B cell (primary cell): ENCODE results near the gene EEF1A1. TPM values are rescaled to one million over a fixed set of nuclear protein-coding genes. Genes with fewer than 3 reads are reported as not detected.

Experiments
- ATAC-seq: fragments of 200-7000 bp; cut with Tn5 transposase; one replicate; pipeline ENCODE4 v1.10.0; 2021; ENCODE audit warnings: low read depth, mild to moderate bottlenecking, moderate number of reproducible peaks, moderate library complexity
- CTCF ChIA-PET: fragments of 350-600 bp; sonication (Branson Sonifier 250); formaldehyde crosslinking; loops from one replicate; lab custom pipeline; 2021; ENCODE audit warnings: antibody characterized with exemption, inconsistent platforms; lab: Charles Lee
- POLR2A ChIA-PET: fragments of 350-600 bp; sonication (Branson Sonifier 250); formaldehyde crosslinking; loops from one replicate; lab custom pipeline; 2021; ENCODE audit warnings: antibody characterized with exemption; lab: Charles Lee
- DNase-seq: peaks from one replicate; pipeline ENCODE4 v3.0.0; 2013
- H2AFZ ChIP-seq: 2 replicates; pipeline ENCODE4 v1.6.1; 2012; ENCODE audit warnings: mild to moderate bottlenecking, low read depth, low read length; ENCODE audit not compliant: insufficient read depth, poor library complexity, severe bottlenecking
- H3K27ac ChIP-seq, 2 donors: 1 replicate in 1 of 2; 2 replicates in 1 of 2; pipeline ENCODE4 v1.5.1; 2012 to 2013; ENCODE audit warnings: low read length in 2 of 2, mild to moderate bottlenecking in 2 of 2, moderate library complexity in 1 of 2
- H3K27me3 ChIP-seq, 4 experiments: fragments of 200-600 bp in 1 of 4; sonication (generic) in 1 of 4; replicated peaks in 1 of 4; 1 replicate in 2 of 4; 2 replicates in 2 of 4; pipeline versions ENCODE4 v1.6.1 to v1.7.0; 2013 to 2016; ENCODE audit warnings: low read length in 3 of 4, mild to moderate bottlenecking in 2 of 4, mixed read lengths in 1 of 4, moderate library complexity in 1 of 4; ENCODE audit not compliant: insufficient read depth in 4 of 4, control insufficient read depth in 3 of 4; ENCODE audit errors: control extremely low read depth in 1 of 4
- H3K36me3 ChIP-seq, 2 experiments: replicated peaks in 1 of 2; 1 replicate in 1 of 2; 2 replicates in 1 of 2; pipeline versions ENCODE4 v1.6.1 to v1.7.1; 2013; ENCODE audit warnings: low read length in 1 of 2; ENCODE audit not compliant: insufficient read depth in 2 of 2, control insufficient read depth in 1 of 2; ENCODE audit errors: control extremely low read depth in 1 of 2, extremely low read depth in 1 of 2
- H3K4me1 ChIP-seq, 2 donors: fragments of 200-600 bp in 1 of 2; sonication (generic) in 1 of 2; 1 replicate in 1 of 2; 2 replicates in 1 of 2; pipeline versions ENCODE4 v1.5.1 to v1.6.1; 2013 to 2017; ENCODE audit warnings: low read length in 2 of 2; ENCODE audit not compliant: control insufficient read depth in 2 of 2, insufficient read depth in 2 of 2
- H3K4me2 ChIP-seq: replicated peaks from 2 replicates; pipeline ENCODE3; 2012; ENCODE audit warnings: mild to moderate bottlenecking, low read depth, low read length; ENCODE audit not compliant: poor library complexity, severe bottlenecking
- H3K4me3 ChIP-seq, 5 experiments: fragments of 200-600 bp in 1 of 5; sonication (generic) in 1 of 5; 1 replicate in 3 of 5; 2 replicates in 2 of 5; pipeline versions ENCODE4 v1.5.1 to v1.7.0; 2011 to 2016; ENCODE audit warnings: low read length in 4 of 5, mild to moderate bottlenecking in 4 of 5, low read depth in 2 of 5, control low read depth in 1 of 5, moderate library complexity in 1 of 5; ENCODE audit not compliant: insufficient read depth in 1 of 5; ENCODE audit errors: control extremely low read depth in 1 of 5, extremely low read depth in 1 of 5
- H3K79me2 ChIP-seq: fragments of 200-600 bp; sonication (generic); one replicate; pipeline ENCODE4 v1.6.0; 2016; ENCODE audit warnings: low read length; ENCODE audit not compliant: control insufficient read depth, insufficient read depth
- H3K9ac ChIP-seq: fragments of 200-600 bp; sonication (generic); 2 replicates; pipeline ENCODE4 v1.6.1; 2017; ENCODE audit warnings: mild to moderate bottlenecking, low read length, moderate library complexity
- H3K9me3 ChIP-seq, 3 donors: one replicate each; pipeline versions ENCODE4 v1.6.1 to v1.7.1; 2013; ENCODE audit warnings: low read length in 2 of 3; ENCODE audit not compliant: control insufficient read depth in 2 of 3, insufficient read depth in 1 of 3; ENCODE audit errors: control extremely low read depth in 1 of 3
- H4K20me1 ChIP-seq: 2 replicates; pipeline ENCODE4 v1.6.0; 2012; ENCODE audit warnings: mild to moderate bottlenecking, low read length; ENCODE audit not compliant: insufficient read depth, control insufficient read depth, poor library complexity, severe bottlenecking
- H3K27ac Mint-ChIP-seq: one replicate; pipeline ENCODE4 v1.8.0; 2021; ENCODE audit warnings: mixed read lengths
- H3K27me3 Mint-ChIP-seq: one replicate; pipeline ENCODE4 v1.8.0; 2021; ENCODE audit warnings: mixed read lengths
- H3K4me1 Mint-ChIP-seq: one replicate; pipeline ENCODE4 v1.8.0; 2021; ENCODE audit warnings: mixed read lengths
- H3K4me3 Mint-ChIP-seq: one replicate; pipeline ENCODE4 v1.8.0; 2021; ENCODE audit warnings: mixed read lengths
- H3K9me3 Mint-ChIP-seq: one replicate; pipeline ENCODE4 v1.8.0; 2022; ENCODE audit warnings: mixed read lengths; ENCODE audit not compliant: insufficient read depth
- EZH2 ChIP-seq: IDR thresholded peaks from 2 replicates; pipeline ENCODE4 v1.6.1; 2012; ENCODE audit warnings: borderline replicate concordance, low read depth, mild to moderate bottlenecking, moderate library complexity, low read length; ENCODE audit not compliant: insufficient read depth, poor library complexity, severe bottlenecking
- WGBS: methylation state at CpG from one replicate; pipeline ENCODE4 v1.1.5; 2013; ENCODE audit warnings: missing lambda C conversion rate; ENCODE audit not compliant: insufficient coverage; 5-methylcytosine and 5-hydroxymethylcytosine counted together
- intact Hi-C: fragments of 100-400 bp; cut with micrococcal nuclease; formaldehyde crosslinking; loops from one replicate; pipeline ENCODE4 v1.10.0; 2022
- polyA plus RNA-seq: library from polyadenylated mRNA; depleted of rRNA; stranded (reverse); fragments of >200 nt; gene quantifications from 2 replicates; pipeline ENCODE4 v1.2.3, GENCODE V29; 2012
- total RNA-seq, 2 donors: library from RNA; stranded (reverse); fragments of 120-200 nt in 1 of 2; gene quantifications; 1 replicate in 1 of 2; 2 replicates in 1 of 2; pipeline versions ENCODE4 v1.2.3 to v1.2.4, GENCODE V29; 2013 to 2022
- TF ChIP-seq, protein P1 (sequence below): fragments of 200-600 bp; IDR thresholded peaks from one replicate; pipeline ENCODE4 v1.8.0; 2022; ENCODE audit warnings: antibody characterized with exemption, mild to moderate bottlenecking

The EEF1A1 gene
- total and polyA plus RNA-seq, 2 donors (not counting 1 experiment from before 2014, with no cell fraction given): 9,671 to 12,769 TPM

DNA sequence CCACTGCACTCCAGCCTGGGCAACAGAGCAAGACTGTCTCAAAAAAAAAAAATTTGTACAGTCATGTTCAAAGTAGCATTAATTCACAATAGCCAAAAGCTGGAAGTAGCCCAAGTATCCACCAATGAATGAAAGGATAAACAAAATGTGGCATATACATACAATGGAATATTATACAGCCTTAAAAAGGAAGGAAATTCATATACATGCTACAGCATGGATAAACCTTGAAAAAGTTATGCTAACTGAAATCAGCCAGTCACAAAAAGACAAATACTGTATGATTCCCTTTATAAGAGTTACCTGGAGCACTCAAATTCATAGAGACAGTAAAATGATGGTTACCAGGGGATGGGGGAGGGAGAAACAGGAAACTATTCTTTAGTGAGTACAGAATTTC is 15.7 kb downstream of the EEF1A1 start:
- ChIA-PET CTCF (no interaction called here), POLR2A (no interaction called here)
- Histone ChIP-seq H3K4me1 (no peaks in the 10 kb centered on the region), H3K36me3 (peaks cover 5 to 25% of the 10 kb centered on the region in 2 experiments), H3K79me2 (no peaks in the 10 kb centered on the region), H3K27ac (no peak overlapping the region), H3K9me3 (peaks cover 0 to 3% (median 3%) of the 10 kb centered on the region in 3 donors), H3K4me2 (no peak overlapping the region), H3K27me3 (no peaks in the 10 kb centered on the region), H3K9ac (no peak overlapping the region), H2AFZ (no peak overlapping the region), H4K20me1 (no peaks in the 10 kb centered on the region), H3K4me3 (no peak overlapping the region)
- no peak for ATAC-seq
- intact Hi-C loops: no loop called here
- Mint-ChIP-seq H3K27me3 (no peaks in the 10 kb centered on the region), H3K4me1 (peaks cover 6% of the 10 kb centered on the region), H3K27ac (no peak overlapping the region), H3K4me3 (no peak overlapping the region), H3K9me3 (no peaks in the 10 kb centered on the region)
- DNase-seq: no peak
- TF ChIP-seq EZH2: no peak
- TF ChIP-seq, protein P1, sequence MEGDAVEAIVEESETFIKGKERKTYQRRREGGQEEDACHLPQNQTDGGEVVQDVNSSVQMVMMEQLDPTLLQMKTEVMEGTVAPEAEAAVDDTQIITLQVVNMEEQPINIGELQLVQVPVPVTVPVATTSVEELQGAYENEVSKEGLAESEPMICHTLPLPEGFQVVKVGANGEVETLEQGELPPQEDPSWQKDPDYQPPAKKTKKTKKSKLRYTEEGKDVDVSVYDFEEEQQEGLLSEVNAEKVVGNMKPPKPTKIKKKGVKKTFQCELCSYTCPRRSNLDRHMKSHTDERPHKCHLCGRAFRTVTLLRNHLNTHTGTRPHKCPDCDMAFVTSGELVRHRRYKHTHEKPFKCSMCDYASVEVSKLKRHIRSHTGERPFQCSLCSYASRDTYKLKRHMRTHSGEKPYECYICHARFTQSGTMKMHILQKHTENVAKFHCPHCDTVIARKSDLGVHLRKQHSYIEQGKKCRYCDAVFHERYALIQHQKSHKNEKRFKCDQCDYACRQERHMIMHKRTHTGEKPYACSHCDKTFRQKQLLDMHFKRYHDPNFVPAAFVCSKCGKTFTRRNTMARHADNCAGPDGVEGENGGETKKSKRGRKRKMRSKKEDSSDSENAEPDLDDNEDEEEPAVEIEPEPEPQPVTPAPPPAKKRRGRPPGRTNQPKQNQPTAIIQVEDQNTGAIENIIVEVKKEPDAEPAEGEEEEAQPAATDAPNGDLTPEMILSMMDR: no peak

DNA sequence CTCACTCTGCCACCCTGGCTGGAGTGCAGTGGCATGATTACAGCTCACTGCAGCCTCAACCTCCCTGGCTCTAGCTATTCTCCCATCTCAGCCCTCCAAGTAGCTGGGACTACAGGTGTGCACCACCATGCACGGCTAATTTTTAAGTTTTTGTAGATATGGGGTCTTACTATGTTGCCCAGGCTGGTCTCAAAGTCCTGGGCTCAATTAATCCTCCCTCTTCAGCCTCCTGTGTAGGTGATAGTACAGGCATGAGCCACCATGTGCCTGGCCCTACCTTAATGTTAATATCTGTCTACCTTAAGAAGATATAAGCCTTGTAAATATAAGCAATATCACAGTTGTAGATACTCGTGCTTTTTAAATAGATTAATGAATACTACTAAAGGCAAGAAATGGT is 16.7 kb downstream of the EEF1A1 start:
- H2AFZ ChIP-seq: no peak overlapping the region
- H3K9me3 ChIP-seq: peaks cover 0 to 3% (median 3%) of the 10 kb centered on the region in 3 donors
- no peaks in the 10 kb centered on the region for H4K20me1 ChIP-seq
- no peaks in the 10 kb centered on the region for H3K27me3 ChIP-seq
- Mint-ChIP-seq H3K4me3 (no peak overlapping the region), H3K27ac (peak overlapping the region; percentile 55), H3K9me3 (no peaks in the 10 kb centered on the region), H3K4me1 (peaks cover 3% of the 10 kb centered on the region), H3K27me3 (no peaks in the 10 kb centered on the region)
- ChIA-PET POLR2A (no interaction called here), CTCF (interaction anchor here (0.8 to 1.2 kb wide), 2 partner anchors 11 to 148 kb away, joined by 3 read pairs; no protein-coding TSS in a partner anchor)
- H3K4me2 ChIP-seq: no peak overlapping the region
- H3K36me3 ChIP-seq: peaks cover 5 to 34% of the 10 kb centered on the region in 2 experiments
- no peak for ATAC-seq
- H3K4me1 ChIP-seq: no peaks in the 10 kb centered on the region
- no CpG with 5 or more reads among the region's 2 CpGs for WGBS
- no peak overlapping the region for H3K27ac ChIP-seq
- intact Hi-C loops: no loop called here
- H3K79me2 ChIP-seq: no peaks in the 10 kb centered on the region
- TF ChIP-seq EZH2: no peak
- TF ChIP-seq, protein P1: no peak
- no peak for DNase-seq
- no peak overlapping the region for H3K9ac ChIP-seq
- no peak overlapping the region for H3K4me3 ChIP-seq
